ENCODE measurements around the gene HSD17B4. TPM values are rescaled to one million over a fixed set of nuclear protein-coding genes. Genes with fewer than 3 reads are reported as not detected.
A peak's percentile ranks its signal among the peaks of the same experiment; 100 is the strongest.

HSD17B4 gene
- total and polyA plus RNA-seq, 2 donors (not counting 1 experiment from before 2014, with no cell fraction given) = 187 to 340 TPM

- Histone ChIP-seq H3K4me3 (replicated peaks in 1 of 4; ENCODE audit: control extremely low read depth in 1 of 4, insufficient read depth in 1 of 4, low read depth in 3 of 4, low read length in 4 of 4) (no peak overlapping the region), H3K4me2 (ENCODE audit: extremely low read depth, insufficient read depth, low read length) (no peak overlapping the region), H3K9me3 (ENCODE audit: control insufficient read depth, insufficient read depth, low read depth, low read length) (no peaks in the 10 kb centered on the region), H3K79me2 (ENCODE audit: control insufficient read depth, insufficient read depth, low read length) (no peaks in the 10 kb centered on the region), H3K27ac (ENCODE audit: insufficient read depth, low read length) (no peak overlapping the region), H2AFZ (ENCODE audit: low read length) (no peak overlapping the region), H3K27me3 (ENCODE audit: control insufficient read depth, insufficient read depth, low read length) (no peaks in the 10 kb centered on the region), H3K36me3 (ENCODE audit: control insufficient read depth, insufficient read depth, low read length) (no peaks in the 10 kb centered on the region), H4K20me1 (ENCODE audit: control insufficient read depth, extremely low read depth, insufficient read depth, low read length) (no peaks in the 10 kb centered on the region), H3K4me1 (ENCODE audit: control insufficient read depth, extremely low read depth, insufficient read depth, low read length) (no peaks in the 10 kb centered on the region), H3K9ac (ENCODE audit: insufficient read depth, low read length) (no peak overlapping the region)
- no peak for TF ChIP-seq EZH2 (IDR thresholded peaks at IDR 0.05; ENCODE audit: low read length, missing control alignments)
- TF ChIP-seq, protein P1, sequence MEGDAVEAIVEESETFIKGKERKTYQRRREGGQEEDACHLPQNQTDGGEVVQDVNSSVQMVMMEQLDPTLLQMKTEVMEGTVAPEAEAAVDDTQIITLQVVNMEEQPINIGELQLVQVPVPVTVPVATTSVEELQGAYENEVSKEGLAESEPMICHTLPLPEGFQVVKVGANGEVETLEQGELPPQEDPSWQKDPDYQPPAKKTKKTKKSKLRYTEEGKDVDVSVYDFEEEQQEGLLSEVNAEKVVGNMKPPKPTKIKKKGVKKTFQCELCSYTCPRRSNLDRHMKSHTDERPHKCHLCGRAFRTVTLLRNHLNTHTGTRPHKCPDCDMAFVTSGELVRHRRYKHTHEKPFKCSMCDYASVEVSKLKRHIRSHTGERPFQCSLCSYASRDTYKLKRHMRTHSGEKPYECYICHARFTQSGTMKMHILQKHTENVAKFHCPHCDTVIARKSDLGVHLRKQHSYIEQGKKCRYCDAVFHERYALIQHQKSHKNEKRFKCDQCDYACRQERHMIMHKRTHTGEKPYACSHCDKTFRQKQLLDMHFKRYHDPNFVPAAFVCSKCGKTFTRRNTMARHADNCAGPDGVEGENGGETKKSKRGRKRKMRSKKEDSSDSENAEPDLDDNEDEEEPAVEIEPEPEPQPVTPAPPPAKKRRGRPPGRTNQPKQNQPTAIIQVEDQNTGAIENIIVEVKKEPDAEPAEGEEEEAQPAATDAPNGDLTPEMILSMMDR (conservative IDR thresholded peaks at IDR 0.05 in 1 of 2, IDR thresholded peaks at IDR 0.05 in 1 of 2; ENCODE audit: low read depth in 1 of 2, low read length in 2 of 2) = no peak
- DNase-seq (ENCODE audit: low read depth in 2 of 2) = peak in 1 of 2 donors; percentile 3
Observed at GRCh38 chr5:119468286-119468685, 16.0 kb downstream of the HSD17B4 start.

- H3K9ac ChIP-seq (ENCODE audit: insufficient read depth, low read length) = no peak overlapping the region
- H4K20me1 ChIP-seq (ENCODE audit: control insufficient read depth, extremely low read depth, insufficient read depth, low read length) = no peaks in the 10 kb centered on the region
- no peaks in the 10 kb centered on the region for H3K9me3 ChIP-seq (ENCODE audit: control insufficient read depth, insufficient read depth, low read depth, low read length)
- no peaks in the 10 kb centered on the region for H3K79me2 ChIP-seq (ENCODE audit: control insufficient read depth, insufficient read depth, low read length)
- no peaks in the 10 kb centered on the region for H3K27me3 ChIP-seq (ENCODE audit: control insufficient read depth, insufficient read depth, low read length)
- no peaks in the 10 kb centered on the region for H3K36me3 ChIP-seq (ENCODE audit: control insufficient read depth, insufficient read depth, low read length)
- H3K4me3 ChIP-seq (replicated peaks in 1 of 4; ENCODE audit: control extremely low read depth in 1 of 4, insufficient read depth in 1 of 4, low read depth in 3 of 4, low read length in 4 of 4) = no peak overlapping the region
- no peaks in the 10 kb centered on the region for H3K4me1 ChIP-seq (ENCODE audit: control insufficient read depth, extremely low read depth, insufficient read depth, low read length)
- H3K4me2 ChIP-seq (ENCODE audit: extremely low read depth, insufficient read depth, low read length) = no peak overlapping the region
- H2AFZ ChIP-seq (ENCODE audit: low read length) = no peak overlapping the region
- no peak for DNase-seq (ENCODE audit: low read depth in 2 of 2)
- TF ChIP-seq, protein P1 (conservative IDR thresholded peaks at IDR 0.05 in 1 of 2, IDR thresholded peaks at IDR 0.05 in 1 of 2; ENCODE audit: low read depth in 1 of 2, low read length in 2 of 2) = no peak
- TF ChIP-seq EZH2 (IDR thresholded peaks at IDR 0.05; ENCODE audit: low read length, missing control alignments) = no peak
- no peak overlapping the region for H3K27ac ChIP-seq (ENCODE audit: insufficient read depth, low read length)
Observed at GRCh38 chr5:119470105-119470763, 17.9 kb downstream of the HSD17B4 start.

DNA sequence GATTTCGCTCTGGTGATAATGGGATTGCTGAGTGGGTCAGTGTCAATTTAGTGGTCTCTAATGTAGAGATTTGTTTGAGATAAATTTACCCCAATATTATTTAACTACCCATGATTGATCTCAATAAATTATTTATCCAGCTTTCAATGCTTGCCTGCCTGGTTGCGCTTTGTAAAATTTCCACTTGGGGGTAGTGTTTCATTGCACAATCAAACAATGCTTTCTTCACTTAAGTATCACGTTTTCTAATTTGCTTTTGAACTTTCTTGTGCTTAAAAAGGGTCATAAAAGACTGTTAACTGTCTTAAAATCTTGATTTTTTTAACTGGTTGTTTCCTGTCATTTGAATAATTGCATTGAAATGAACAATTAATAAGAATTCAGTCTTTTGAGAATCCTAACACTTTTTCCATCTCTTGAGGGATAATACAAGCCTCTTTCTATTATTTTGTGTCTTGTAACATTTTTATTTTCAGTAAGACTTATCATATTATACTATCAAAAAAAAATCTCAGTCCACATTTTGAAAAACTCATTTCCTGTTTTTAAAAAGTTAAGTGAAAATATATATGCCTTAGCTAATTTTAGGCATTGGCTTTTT is 18.7 kb downstream of the HSD17B4 start:
- DNase-seq (ENCODE audit: low read depth in 2 of 2) = peak; percentile 35 to 72
- no peak overlapping the region for H2AFZ ChIP-seq (ENCODE audit: low read length)

More for the DNA sequence above, 18.7 kb downstream of the HSD17B4 start:
- H3K4me2 ChIP-seq (ENCODE audit: extremely low read depth, insufficient read depth, low read length) = no peak overlapping the region
- no peaks in the 10 kb centered on the region for H3K27me3 ChIP-seq (ENCODE audit: control insufficient read depth, insufficient read depth, low read length)
- TF ChIP-seq EZH2 (IDR thresholded peaks at IDR 0.05; ENCODE audit: low read length, missing control alignments) = no peak
- TF ChIP-seq, protein P1 (conservative IDR thresholded peaks at IDR 0.05 in 1 of 2, IDR thresholded peaks at IDR 0.05 in 1 of 2; ENCODE audit: low read depth in 1 of 2, low read length in 2 of 2) = peak; percentile 57 to 80
- H3K9me3 ChIP-seq (ENCODE audit: control insufficient read depth, insufficient read depth, low read depth, low read length) = no peaks in the 10 kb centered on the region
- H3K4me3 ChIP-seq (replicated peaks in 1 of 4; ENCODE audit: control extremely low read depth in 1 of 4, insufficient read depth in 1 of 4, low read depth in 3 of 4, low read length in 4 of 4) = no peak overlapping the region
- no peaks in the 10 kb centered on the region for H3K79me2 ChIP-seq (ENCODE audit: control insufficient read depth, insufficient read depth, low read length)
- no peaks in the 10 kb centered on the region for H4K20me1 ChIP-seq (ENCODE audit: control insufficient read depth, extremely low read depth, insufficient read depth, low read length)
- H3K36me3 ChIP-seq (ENCODE audit: control insufficient read depth, insufficient read depth, low read length) = no peaks in the 10 kb centered on the region
- H3K9ac ChIP-seq (ENCODE audit: insufficient read depth, low read length) = no peak overlapping the region
- H3K27ac ChIP-seq (ENCODE audit: insufficient read depth, low read length) = no peak overlapping the region
- no peaks in the 10 kb centered on the region for H3K4me1 ChIP-seq (ENCODE audit: control insufficient read depth, extremely low read depth, insufficient read depth, low read length)

Measured in fibroblast of lung (primary cell).